Renal cortical epithelial cell (primary cell): ENCODE measurements around the gene C2orf66. TPM values are rescaled to one million over a fixed set of nuclear protein-coding genes. Genes with fewer than 3 reads are reported as not detected.

ENCODE experiments used
- DNase-seq: peaks from one replicate; pipeline ENCODE4 v3.0.0-alpha.2; 2011; ENCODE audit warnings: low read depth
- total RNA-seq: library from RNA; depleted of rRNA; stranded (reverse); fragments of >200 nt; gene quantifications from 2 replicates; pipeline ENCODE4 v1.2.3, GENCODE V29; 2014

Gene C2orf66
- total RNA-seq, 1 donor from 2014 or later, result 0.35 TPM

DNA sequence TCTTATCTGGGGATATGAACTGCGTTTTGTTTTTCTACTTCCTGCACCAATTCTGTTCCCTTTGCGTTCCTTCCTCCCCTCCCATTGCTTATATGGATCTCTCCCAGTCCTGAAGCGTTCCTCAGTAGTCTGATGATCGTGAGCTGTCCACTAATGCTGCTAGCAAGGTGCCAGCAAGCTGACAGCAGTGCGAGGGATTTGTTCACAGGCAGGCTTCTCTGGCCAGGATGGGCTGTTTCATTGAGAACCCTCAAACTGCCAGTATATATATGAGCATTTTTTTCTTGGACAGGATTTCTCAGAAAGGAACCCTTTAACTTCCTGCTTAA lies 49.8 kb downstream of the C2orf66 start:
- DNase-seq, result no peak

DNA sequence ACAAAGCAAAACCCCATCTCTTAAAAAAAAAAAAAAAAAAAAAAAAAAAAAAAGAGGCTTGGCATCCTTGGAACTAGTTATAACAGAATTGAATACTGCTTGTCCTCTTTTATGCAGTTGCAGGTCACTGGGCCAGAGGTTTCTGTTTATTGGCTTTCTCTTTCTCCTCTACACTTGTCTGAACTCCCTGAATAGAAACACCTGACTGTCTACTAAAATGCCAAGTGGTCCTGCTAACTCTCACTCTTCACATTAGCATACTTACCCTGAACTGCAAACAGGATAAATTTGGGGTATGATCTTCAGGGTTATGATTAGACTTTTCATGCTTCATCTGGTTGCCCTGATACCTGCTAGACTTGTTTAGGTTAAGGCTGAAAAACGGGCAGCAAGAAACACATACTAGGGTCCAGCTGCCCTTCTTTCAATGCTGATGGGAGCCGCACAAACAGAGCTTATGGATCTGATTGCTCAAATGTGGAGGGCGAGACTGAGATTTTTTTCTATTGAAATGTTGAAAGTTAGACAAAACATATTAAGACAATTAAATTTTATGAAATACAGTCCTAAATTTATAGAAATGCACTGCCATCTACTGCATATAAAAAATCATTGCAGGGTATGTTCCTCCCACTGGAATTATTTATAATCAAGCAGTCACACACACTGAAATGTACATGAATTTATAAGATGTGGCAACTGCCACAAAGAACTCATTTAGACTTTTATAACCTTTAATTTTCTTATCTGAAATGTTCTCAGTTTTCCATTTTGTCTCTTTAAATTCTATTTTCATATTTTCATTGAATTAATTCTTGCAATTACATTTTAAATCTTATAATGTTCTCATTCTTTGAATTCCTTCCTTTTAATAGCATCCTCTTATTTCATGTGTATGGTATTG lies 50.4 kb downstream of the C2orf66 start:
- DNase-seq, result peak; percentile 30

Other genes with a start within 250 kb of the C2orf66 start
- gene HECW2, start 215.8 kb downstream of the C2orf66 start, total RNA-seq, result 0.87 and 4.4 TPM in 2 replicates
- gene CCDC150, start 169.6 kb downstream of the C2orf66 start, total RNA-seq, result 3.2 and 4.3 TPM in 2 replicates
- 40.1 and 48.4 TPM in 2 replicates for gene GTF3C3, start 9.7 kb downstream of the C2orf66 start, total RNA-seq
- 2.3 and 11.0 TPM in 2 replicates for gene PGAP1, start 117.4 kb upstream of the C2orf66 start, total RNA-seq